ENCODE results near the gene RAPGEF4.
"Not testable (repeated sequence)": the region's sequence is repeated elsewhere in the genome, so short reads cannot be mapped to it uniquely, and the experiment has no call there.

The RAPGEF4 gene

DNA sequence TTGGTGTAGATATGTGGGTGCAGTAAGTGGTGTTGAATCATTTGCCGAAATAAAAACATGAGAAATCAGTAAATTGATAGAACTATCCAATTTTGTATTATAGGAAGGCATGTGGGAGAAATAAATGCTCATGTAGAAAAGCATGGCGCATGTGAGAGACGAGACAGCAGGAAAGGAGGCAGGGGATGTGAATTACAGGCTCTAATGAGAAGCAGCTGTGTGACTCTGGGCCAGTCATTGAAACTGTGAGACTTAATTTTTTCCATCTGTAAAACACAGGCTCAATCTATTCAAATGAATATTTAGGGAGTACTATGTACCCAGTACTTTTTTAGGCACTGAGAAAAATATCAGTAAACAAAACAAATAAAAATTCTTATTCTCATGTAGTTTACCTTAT, 297.4 kb downstream of the RAPGEF4 start:
- DNase-seq (ENCODE audit: low read depth in 2 of 2): no peak

DNA sequence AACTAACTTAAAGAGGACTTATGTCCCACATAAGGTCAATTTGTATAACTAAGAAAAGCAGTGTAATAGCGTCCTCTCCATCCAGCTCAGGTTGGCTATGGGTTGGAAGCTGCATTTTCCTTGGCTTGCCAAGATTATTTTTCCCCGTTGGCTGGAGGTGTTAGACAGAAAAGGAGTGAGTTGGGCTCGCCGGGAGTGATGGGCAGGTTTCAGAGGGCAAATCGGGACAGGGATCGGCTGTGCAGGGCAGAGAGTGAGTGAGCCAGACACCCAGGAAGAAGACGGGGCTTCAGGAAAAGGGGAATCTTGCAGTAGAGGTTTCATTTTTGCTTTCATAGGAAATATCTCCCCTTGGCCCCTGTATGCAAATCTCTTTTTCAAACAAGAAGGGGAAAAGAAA, 298.5 kb downstream of the RAPGEF4 start:
- DNase-seq (ENCODE audit: low read depth in 2 of 2): no peak

DNA sequence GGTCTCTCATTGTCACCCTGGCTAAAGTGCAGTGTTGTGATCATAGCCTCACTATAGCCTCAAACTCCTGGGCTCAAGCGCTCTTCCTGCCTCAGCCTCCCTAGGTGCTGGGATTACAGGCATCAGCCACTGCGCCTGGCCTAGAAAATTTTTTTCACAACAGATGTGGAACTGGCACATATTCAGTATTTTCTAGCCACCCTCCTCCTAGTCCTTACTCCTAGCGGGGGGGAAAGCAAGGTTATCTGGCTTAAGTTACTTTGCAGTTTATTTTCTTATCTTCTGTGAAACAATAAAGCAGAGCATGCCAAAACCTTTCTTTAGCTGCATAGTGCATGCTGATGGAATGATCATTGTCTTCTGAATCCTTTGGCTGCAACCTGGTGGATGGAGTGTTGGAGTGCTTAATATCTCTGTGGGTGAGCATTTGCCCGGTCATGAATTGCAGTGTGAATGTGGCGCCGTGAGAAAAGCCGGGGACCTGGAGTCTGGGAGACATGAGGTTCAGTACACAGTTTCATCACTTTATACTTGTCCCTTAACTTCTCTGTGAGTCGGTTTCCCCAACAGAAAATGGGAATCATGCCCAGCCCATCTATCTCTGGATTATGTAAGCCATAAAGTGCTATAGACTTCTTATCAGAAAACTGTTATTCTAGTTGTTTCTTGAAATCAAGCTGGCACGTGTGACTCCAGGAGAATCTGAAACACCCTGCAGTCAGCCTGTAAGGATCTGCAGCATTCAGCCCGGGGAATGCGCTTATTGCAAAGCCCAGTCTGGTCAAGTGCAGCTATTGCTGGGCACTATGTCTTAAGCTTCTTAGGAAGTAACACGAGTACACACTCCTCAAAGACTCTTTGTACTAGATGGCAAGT, 301.8 kb downstream of the RAPGEF4 start:
- no peak for DNase-seq (ENCODE audit: low read depth in 2 of 2)

DNA sequence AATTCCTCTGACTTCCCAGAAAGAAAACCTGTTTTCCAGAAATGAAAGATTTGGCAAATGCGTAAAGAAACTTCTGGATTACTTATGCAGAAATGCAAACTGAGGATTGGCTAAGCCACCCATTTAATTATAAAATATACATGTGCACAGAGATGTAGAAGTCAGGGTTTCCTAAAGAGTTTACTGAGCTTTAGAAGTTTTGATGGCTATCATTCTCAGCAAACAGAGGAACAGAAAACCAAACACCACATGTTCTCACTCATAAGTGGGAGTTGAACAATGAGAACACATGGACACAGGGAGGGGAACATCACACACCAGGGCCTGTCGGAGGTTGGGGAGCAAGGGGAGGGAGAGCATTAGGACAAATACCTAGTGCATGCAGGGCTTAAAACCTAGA, 302.6 kb downstream of the RAPGEF4 start:
- DNase-seq (ENCODE audit: low read depth in 2 of 2): not testable (repeated sequence)

DNA sequence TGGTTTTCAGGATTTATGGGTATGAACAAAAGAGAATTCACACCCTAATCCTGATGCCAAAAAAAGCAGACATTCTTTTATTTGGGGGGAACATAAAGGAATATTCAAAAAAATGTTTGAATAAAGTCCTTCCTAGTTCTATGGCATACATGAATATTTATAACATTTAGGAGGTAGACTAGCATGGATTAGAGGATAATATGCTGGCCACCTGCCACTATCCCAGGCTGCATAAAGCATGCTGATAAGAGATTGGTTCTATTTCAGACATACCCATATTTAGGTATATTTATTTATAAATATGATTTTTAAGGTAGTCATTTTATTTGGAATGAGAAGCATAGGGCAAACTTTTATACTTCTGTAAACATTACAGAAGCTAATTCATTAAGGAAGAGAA, 305.1 kb downstream of the RAPGEF4 start:
- no peak for DNase-seq (ENCODE audit: low read depth in 2 of 2)

- no peak for DNase-seq (ENCODE audit: low read depth in 2 of 2)
These were observed 307.8 kb downstream of the RAPGEF4 start for GRCh38 chr2:173043476-173043875.

DNA sequence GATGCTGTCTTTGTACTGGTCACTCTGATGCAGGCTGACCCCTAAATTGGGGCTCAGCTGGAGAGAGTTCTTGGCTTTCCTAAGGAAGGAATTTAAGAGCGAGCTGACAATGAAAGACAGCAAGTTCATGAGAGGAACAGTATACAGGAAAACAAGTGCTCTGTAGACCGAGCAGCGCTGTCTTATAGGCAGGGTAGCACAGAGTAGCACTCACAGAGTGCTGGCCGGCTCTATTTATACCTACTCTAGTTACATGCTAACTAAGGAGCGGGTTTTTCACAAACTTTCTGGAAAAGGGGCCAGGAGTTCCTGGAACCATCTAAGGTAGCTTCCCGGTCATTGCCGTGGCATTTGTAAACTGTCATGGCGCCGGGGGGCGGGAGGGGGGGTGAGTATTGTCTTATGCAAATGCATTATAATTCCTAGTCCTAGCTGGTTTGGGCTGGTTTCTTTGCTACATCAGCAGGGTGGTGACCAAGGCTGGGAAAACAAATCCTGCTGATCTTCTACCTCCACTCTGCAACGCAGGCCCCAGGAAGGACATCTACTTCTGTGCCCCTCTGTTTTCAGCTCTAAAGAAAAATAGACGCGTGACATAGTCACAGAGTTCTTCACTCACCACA, 308.4 kb downstream of the RAPGEF4 start:
- no peak for DNase-seq (ENCODE audit: low read depth in 2 of 2)

- DNase-seq (ENCODE audit: low read depth in 2 of 2): no peak
These were observed 309.0 kb downstream of the RAPGEF4 start for GRCh38 chr2:173044686-173045085.

DNA sequence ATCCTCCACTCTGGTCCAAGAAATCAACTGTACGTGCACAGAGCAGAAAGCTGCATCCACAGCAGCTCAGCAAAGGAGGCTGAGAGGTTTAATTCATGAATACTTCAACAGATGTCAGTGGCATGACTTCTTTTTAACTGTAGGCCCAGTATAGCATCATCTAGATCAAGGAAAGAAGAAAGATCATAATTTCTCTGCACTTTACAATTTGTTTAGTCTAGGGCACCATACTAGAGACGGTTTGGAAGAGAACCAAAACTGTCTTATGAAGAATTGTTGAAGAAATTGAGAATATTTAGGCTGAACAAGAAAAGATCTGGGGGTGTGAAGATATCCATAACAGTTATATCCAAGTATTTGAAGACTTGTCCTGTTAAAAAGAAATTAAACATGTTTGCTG, 309.5 kb downstream of the RAPGEF4 start:
- no peak for DNase-seq (ENCODE audit: low read depth in 2 of 2)

DNA sequence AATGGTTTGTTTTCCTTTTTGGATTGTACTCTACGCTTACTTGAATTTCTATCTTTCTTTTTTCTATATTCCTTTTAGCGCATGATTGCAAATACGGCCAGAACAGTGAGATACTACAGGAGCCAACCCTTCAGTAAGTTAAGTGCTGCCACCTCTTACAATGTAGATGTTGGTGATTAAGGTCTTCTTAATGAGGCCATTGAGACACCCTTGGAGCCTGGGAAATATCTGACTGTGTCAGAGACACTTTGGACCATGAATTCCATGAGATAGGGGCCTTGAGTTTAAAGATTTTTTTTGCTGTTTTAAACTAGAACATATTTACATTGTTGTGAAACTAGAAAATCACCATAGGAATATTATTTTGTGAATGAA, 312.9 kb downstream of the RAPGEF4 start:
- no peak for DNase-seq (ENCODE audit: low read depth in 2 of 2)

DNA sequence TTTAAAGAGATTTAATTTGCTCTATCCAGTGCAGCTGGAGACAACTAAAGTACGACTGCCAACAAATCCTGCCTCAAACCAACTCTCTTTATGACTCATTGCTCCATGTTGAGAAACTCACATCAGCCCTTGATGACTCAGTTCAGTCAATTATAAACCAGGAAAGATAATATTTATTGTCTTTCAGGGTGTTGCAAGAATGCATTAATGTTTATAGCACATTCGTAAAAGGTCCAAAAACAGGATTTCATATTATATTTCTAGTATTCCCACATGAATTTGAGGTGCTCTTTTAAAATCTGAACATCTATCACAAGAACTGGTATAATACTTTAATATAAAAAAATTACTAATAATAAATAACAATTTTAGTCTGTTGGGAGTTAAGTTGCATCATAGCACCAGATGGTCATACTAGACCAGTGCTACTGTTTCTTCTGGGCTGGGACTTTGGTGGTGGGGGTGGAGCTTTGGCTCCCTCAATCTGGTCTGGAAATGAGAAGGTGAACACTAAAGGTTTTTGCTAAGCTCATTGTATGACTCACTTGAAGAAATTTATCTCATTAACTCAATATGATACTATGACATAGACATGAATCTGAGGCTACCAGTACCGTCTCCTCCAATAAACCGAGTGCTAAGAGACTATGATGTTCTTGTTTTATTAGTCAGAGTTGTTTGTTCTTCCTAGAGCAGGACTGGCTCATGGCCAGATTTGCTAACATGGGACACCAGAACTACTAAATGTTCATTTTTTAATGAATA, 313.4 kb downstream of the RAPGEF4 start:
- no peak for DNase-seq (ENCODE audit: low read depth in 2 of 2)

GRCh38 chr2:173049831-173050230, 314.2 kb downstream of the RAPGEF4 start:
- no peak for DNase-seq (ENCODE audit: low read depth in 2 of 2)

GRCh38 chr2:173050684-173051083, 315.0 kb downstream of the RAPGEF4 start:
- DNase-seq (ENCODE audit: low read depth in 2 of 2): no peak

GRCh38 chr2:173051463-173052215, 316.0 kb downstream of the RAPGEF4 start:
- DNase-seq (ENCODE audit: low read depth in 2 of 2): no peak

GRCh38 chr2:173053043-173053699, 317.5 kb downstream of the RAPGEF4 start:
- DNase-seq (ENCODE audit: low read depth in 2 of 2): no peak

DNA sequence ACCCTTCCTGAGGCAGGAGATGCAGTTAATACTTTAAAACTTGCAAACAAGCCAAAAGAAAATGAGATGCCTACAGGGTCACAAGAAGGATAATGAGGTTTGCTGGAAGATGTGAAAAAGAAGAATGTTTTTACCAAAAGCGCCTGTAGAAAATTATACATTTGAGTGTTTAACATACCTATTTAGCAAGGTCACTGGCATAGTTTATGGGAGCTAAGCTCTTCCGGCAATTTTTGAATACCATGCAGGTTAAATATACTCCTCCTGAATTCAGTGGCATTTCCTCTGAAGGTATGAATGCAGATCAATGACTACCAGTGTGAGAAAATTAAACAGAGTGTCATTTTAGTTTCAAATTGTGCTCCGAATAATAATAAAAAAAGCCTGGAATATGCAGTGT, 318.8 kb downstream of the RAPGEF4 start:
- no peak for DNase-seq (ENCODE audit: low read depth in 2 of 2)

DNA sequence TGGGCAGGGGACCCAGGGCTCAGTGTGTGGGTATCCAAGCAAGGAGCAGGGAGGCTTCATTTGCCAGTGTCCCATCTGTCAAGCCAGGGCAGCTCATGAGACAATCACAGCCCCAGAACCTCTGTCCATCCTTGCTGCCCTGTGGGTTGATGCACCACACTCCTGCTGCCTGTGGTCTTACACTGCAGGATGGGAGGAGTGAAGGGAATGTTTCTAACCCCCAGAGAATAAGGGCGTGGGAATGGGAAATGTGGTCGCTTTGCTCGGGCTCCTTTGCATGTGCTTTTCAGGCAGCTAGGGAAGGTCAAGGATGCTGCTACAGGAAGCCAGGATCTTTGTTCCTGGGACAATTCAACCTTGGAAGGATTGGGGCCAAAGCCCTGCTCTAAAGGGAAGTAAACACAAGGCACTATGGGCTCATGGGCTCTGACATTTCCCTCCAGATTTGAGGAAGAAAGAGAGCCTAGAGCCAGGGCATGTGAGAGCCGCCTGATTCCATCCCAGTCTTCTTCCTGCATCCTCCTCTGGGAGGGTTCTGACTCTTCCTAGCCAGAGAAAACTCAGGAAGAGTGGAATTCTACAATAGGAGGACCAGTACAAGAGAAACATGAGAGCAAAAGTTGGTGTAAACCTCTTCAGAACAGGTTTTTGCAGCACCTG, 321.2 kb downstream of the RAPGEF4 start:
- no peak for DNase-seq (ENCODE audit: low read depth in 2 of 2)

DNA sequence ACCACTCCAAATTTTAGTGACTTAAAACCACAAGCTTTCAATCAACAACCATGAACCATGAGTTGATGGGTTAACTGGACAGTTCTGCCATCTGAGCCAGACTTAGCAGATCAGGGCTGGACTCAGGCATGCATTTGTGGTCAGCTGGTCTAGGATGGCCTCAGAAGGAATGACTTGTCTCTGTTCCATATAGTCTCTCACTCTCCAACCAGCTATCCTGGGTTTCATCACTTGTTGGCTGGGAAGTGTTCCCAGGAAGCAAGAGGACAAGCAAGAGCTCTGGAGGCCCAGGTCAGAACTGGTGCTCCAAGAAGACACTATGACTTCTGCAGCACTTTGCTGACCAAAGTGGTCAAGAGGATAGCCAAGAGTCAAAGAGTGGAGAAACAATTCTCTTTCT, 322.5 kb downstream of the RAPGEF4 start:
- DNase-seq (ENCODE audit: low read depth in 2 of 2): no peak

DNA sequence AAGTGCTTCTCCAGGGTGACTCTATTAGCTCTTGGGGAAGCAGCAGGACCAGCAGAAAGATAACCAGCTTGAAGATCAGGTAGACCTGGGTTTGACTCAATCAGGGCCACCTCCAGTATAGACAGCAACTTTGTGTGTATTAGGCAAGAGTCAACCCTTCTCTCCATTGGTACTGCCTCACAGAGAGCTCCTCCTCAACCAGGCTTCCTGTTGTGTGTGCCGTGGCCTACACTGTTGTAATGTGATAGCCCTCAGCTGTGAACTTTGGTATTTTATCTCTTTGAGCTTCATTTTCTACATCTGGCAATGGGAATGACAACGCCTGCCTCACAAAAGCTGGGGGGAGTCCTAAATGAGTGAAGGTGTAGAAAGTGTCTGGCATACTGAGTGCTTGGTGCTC, 323.0 kb downstream of the RAPGEF4 start:
- no peak for DNase-seq (ENCODE audit: low read depth in 2 of 2)

- no peak for DNase-seq (ENCODE audit: low read depth in 2 of 2)
These were observed 323.6 kb downstream of the RAPGEF4 start for GRCh38 chr2:173059292-173059691.

DNA sequence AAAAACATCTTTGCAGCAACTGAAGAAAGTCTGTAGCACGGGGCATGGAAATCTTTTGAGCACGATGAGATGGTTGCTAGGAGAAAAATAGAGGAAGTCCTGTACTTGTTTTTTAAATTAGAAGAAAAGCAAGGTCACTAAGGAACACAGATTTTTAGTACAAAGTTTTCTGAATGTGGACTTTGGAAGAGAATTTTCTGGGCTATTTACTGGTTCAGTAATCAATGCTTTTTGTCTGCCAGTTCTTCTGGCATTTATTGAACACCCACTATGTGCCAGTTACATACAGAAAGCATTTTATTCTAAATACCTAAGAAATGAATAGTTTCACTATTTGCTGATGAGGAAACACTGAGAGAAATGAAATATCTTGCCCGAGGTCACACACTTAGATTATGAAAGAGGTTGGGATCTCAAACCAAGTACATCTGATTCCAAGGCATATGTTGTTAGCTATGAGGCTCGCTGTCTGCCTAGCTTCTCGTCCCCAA, 324.4 kb downstream of the RAPGEF4 start:
- DNase-seq (ENCODE audit: low read depth in 2 of 2): no peak
